ENCODE data around the gene TRIM52. TPM values are rescaled to one million over a fixed set of nuclear protein-coding genes. Genes with fewer than 3 reads are reported as not detected.
"Not testable (repeated sequence)": the region's sequence is repeated elsewhere in the genome, so short reads cannot be mapped to it uniquely, and the experiment has no call there.

The TRIM52 gene
- total RNA-seq, 2 donors from 2014 or later = 13.1 to 15.9 TPM

- H3K4me1 ChIP-seq (ENCODE audit: control insufficient read depth in 1 of 2, low read depth in 2 of 2) = no peaks in the 10 kb centered on the region
- ATAC-seq (ENCODE audit: insufficient number of reproducible peaks, low FRiP score, low read depth) = no peak
- H3K4me3 ChIP-seq = no peak overlapping the region
Observed at GRCh38 chr5:181281984-181282316, 21.0 kb upstream of the TRIM52 start.

GRCh38 chr5:181281077-181281983 lies 20.4 kb upstream of the TRIM52 start:
- Histone ChIP-seq H3K27ac (no peak overlapping the region), H3K9me3 (no peaks in the 10 kb centered on the region), H3K4me3 (no peak overlapping the region), H3K36me3 (no peaks in the 10 kb centered on the region), H3K4me1 (ENCODE audit: control insufficient read depth in 1 of 2, low read depth in 2 of 2) (no peaks in the 10 kb centered on the region), H3K27me3 (replicated peaks; ENCODE audit: insufficient read depth) (no peaks in the 10 kb centered on the region)
- no peak for TF ChIP-seq CTCF (IDR thresholded peaks at IDR 0.05)
- ATAC-seq (ENCODE audit: insufficient number of reproducible peaks, low FRiP score, low read depth) = no peak
- DNase-seq (ENCODE audit: low spot score) = no peak

More at GRCh38 chr5:181281984-181282316, 21.0 kb upstream of the TRIM52 start:
- Histone ChIP-seq H3K36me3 (no peaks in the 10 kb centered on the region), H3K9me3 (no peaks in the 10 kb centered on the region), H3K27ac (no peak overlapping the region), H3K27me3 (replicated peaks; ENCODE audit: insufficient read depth) (no peaks in the 10 kb centered on the region)
- no peak for TF ChIP-seq CTCF (IDR thresholded peaks at IDR 0.05)
- DNase-seq (ENCODE audit: low spot score) = no peak

GRCh38 chr5:181280251-181280762 lies 19.4 kb upstream of the TRIM52 start:
- Histone ChIP-seq H3K4me1 (ENCODE audit: control insufficient read depth in 1 of 2, low read depth in 2 of 2) (no peaks in the 10 kb centered on the region), H3K4me3 (no peak overlapping the region), H3K36me3 (no peaks in the 10 kb centered on the region), H3K27me3 (replicated peaks; ENCODE audit: insufficient read depth) (no peaks in the 10 kb centered on the region), H3K27ac (no peak overlapping the region), H3K9me3 (no peaks in the 10 kb centered on the region)
- TF ChIP-seq CTCF (IDR thresholded peaks at IDR 0.05) = no peak
- no peak for ATAC-seq (ENCODE audit: insufficient number of reproducible peaks, low FRiP score, low read depth)
- DNase-seq (ENCODE audit: low spot score) = no peak

GRCh38 chr5:181273433-181273744 lies 12.4 kb upstream of the TRIM52 start:
- not testable (repeated sequence) for H3K4me3 ChIP-seq; H3K9me3 ChIP-seq; DNase-seq (ENCODE audit: low spot score); ATAC-seq (ENCODE audit: insufficient number of reproducible peaks, low FRiP score, low read depth); H3K36me3 ChIP-seq; H3K4me1 ChIP-seq (ENCODE audit: control insufficient read depth in 1 of 2, low read depth in 2 of 2); H3K27me3 ChIP-seq (replicated peaks; ENCODE audit: insufficient read depth); H3K27ac ChIP-seq

- DNase-seq (ENCODE audit: low spot score) = no peak
- no peak overlapping the region for H3K27ac ChIP-seq
- H3K36me3 ChIP-seq = no peaks in the 10 kb centered on the region
- no peak for TF ChIP-seq CTCF (IDR thresholded peaks at IDR 0.05)
- no peaks in the 10 kb centered on the region for H3K27me3 ChIP-seq (replicated peaks; ENCODE audit: insufficient read depth)
- H3K4me1 ChIP-seq (ENCODE audit: control insufficient read depth in 1 of 2, low read depth in 2 of 2) = no peaks in the 10 kb centered on the region
- H3K4me3 ChIP-seq = no peak overlapping the region
- no peak for ATAC-seq (ENCODE audit: insufficient number of reproducible peaks, low FRiP score, low read depth)
- no peaks in the 10 kb centered on the region for H3K9me3 ChIP-seq
Observed at GRCh38 chr5:181271081-181271480, 10.1 kb upstream of the TRIM52 start.

- not testable (repeated sequence) for H3K36me3 ChIP-seq; H3K27ac ChIP-seq; DNase-seq (ENCODE audit: low spot score)
Observed at GRCh38 chr5:181267907-181268306, 7.0 kb upstream of the TRIM52 start.

GRCh38 chr5:181267291-181267904 lies 6.5 kb upstream of the TRIM52 start:
- not testable (repeated sequence) for H3K27me3 ChIP-seq (replicated peaks; ENCODE audit: insufficient read depth); H3K4me3 ChIP-seq; ATAC-seq (ENCODE audit: insufficient number of reproducible peaks, low FRiP score, low read depth); H3K4me1 ChIP-seq (ENCODE audit: control insufficient read depth in 1 of 2, low read depth in 2 of 2); H3K36me3 ChIP-seq; DNase-seq (ENCODE audit: low spot score); H3K27ac ChIP-seq; H3K9me3 ChIP-seq

More at GRCh38 chr5:181267907-181268306, 7.0 kb upstream of the TRIM52 start:
- not testable (repeated sequence) for H3K4me1 ChIP-seq (ENCODE audit: control insufficient read depth in 1 of 2, low read depth in 2 of 2); H3K4me3 ChIP-seq; H3K27me3 ChIP-seq (replicated peaks; ENCODE audit: insufficient read depth); ATAC-seq (ENCODE audit: insufficient number of reproducible peaks, low FRiP score, low read depth); H3K9me3 ChIP-seq
